Measurements from ENCODE around the gene FRMD4A. TPM values are rescaled to one million over a fixed set of nuclear protein-coding genes. Genes with fewer than 3 reads are reported as not detected.

Gene FRMD4A
- total RNA-seq, 1 donor from 2014 or later = 28.2 TPM

DNA sequence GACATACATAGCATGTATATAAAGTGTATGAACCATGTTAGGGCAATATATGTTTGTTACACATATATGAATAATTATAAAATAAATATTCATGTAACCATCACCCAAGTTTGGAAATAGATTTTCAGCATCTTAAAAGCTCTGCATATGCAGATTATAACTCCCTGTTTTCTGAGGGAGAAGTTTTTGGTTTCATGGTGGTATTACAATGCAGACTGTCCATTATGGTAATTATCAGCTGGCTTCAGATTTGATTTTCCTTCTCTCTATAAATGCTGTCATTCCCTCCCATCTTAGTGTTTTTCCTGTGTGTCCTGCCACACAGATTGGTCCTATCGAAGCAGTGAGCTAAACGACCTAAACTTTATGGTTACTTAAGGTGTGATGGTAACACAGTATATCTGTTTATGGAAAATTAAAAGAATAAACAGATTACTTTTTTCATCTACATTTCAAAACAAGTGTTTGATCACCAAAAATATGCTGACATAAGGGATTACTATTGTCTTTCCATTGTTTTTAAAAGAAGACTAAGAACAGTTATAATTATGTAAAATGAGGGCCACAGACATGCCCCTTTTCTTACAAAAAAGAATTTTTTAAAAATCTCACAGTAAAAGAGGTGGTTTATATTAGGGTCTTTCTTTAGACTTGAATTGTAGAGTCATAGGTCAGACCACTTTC lies 726.2 kb downstream of the FRMD4A start:
- DNase-seq (ENCODE audit: low read depth) = no peak
- H3K4me3 ChIP-seq (ENCODE audit: low read depth, low read length) = no peak overlapping the region
- TF ChIP-seq, protein P1, sequence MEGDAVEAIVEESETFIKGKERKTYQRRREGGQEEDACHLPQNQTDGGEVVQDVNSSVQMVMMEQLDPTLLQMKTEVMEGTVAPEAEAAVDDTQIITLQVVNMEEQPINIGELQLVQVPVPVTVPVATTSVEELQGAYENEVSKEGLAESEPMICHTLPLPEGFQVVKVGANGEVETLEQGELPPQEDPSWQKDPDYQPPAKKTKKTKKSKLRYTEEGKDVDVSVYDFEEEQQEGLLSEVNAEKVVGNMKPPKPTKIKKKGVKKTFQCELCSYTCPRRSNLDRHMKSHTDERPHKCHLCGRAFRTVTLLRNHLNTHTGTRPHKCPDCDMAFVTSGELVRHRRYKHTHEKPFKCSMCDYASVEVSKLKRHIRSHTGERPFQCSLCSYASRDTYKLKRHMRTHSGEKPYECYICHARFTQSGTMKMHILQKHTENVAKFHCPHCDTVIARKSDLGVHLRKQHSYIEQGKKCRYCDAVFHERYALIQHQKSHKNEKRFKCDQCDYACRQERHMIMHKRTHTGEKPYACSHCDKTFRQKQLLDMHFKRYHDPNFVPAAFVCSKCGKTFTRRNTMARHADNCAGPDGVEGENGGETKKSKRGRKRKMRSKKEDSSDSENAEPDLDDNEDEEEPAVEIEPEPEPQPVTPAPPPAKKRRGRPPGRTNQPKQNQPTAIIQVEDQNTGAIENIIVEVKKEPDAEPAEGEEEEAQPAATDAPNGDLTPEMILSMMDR (IDR thresholded peaks at IDR 0.05; ENCODE audit: insufficient read depth, low read length, poor library complexity, severe bottlenecking) = no peak
- H3K36me3 ChIP-seq (ENCODE audit: control insufficient read depth, insufficient read depth, low read length) = no peaks in the 10 kb centered on the region
- no peaks in the 10 kb centered on the region for H3K27me3 ChIP-seq (ENCODE audit: control insufficient read depth, insufficient read depth, low read length)

DNA sequence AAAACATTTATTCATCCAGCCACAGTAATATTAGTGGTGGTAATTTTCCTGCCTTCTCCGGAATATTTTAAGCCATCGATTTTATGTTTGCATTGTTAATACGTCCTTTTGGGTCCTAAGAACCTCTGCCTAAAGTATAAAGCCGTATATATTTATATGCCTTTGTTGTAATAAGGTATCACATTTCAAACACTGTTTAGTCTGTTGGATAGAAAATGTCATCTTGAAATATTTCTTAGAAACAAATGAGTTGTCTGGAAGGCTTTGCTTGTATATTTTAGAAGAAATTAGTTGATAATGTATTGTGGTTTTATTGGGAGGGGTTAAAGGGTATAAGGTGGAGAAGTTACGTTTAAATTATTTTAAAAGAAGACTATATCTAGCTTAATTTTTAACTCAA lies 732.8 kb downstream of the FRMD4A start:
- H3K36me3 ChIP-seq (ENCODE audit: control insufficient read depth, insufficient read depth, low read length) = no peaks in the 10 kb centered on the region
- TF ChIP-seq, protein P1 (IDR thresholded peaks at IDR 0.05; ENCODE audit: insufficient read depth, low read length, poor library complexity, severe bottlenecking) = no peak
- H3K27me3 ChIP-seq (ENCODE audit: control insufficient read depth, insufficient read depth, low read length) = no peaks in the 10 kb centered on the region
- H3K4me3 ChIP-seq (ENCODE audit: low read depth, low read length) = no peak overlapping the region
- no peak for DNase-seq (ENCODE audit: low read depth)

DNA sequence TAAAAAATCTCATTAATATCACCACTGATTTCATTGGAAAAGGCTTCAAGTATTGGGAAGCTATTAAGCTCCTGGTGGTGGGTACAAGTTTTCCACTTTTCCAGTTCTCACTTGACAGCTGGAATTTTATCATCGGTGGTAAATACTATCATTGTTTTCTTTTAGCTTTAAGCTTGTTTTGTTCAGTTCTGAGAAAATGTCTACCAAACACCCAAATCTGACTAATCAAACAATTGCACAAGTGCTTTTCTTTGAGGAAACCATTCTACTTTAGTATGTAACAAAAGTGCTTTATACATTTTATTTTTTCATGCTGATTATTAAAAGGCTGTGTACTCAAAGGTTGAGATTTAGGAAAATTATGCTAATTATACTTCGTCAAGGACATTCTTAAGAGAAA lies 736.1 kb downstream of the FRMD4A start:
- no peaks in the 10 kb centered on the region for H3K27me3 ChIP-seq (ENCODE audit: control insufficient read depth, insufficient read depth, low read length)
- no peak for DNase-seq (ENCODE audit: low read depth)
- no peak overlapping the region for H3K4me3 ChIP-seq (ENCODE audit: low read depth, low read length)
- TF ChIP-seq, protein P1 (IDR thresholded peaks at IDR 0.05; ENCODE audit: insufficient read depth, low read length, poor library complexity, severe bottlenecking) = no peak
- H3K36me3 ChIP-seq (ENCODE audit: control insufficient read depth, insufficient read depth, low read length) = peaks cover 2% of the 10 kb centered on the region
